Neural cell (in vitro differentiated cells): ENCODE results near the gene GPR146.

Experiments used
- EP300 ChIP-seq: fragments of 450-650 bp; conservative IDR thresholded peaks from 2 replicates; pipeline ENCODE4 v1.6.1; 2014; ENCODE audit warnings: antibody characterized with exemption, mild to moderate bottlenecking, moderate library complexity; ENCODE audit not compliant: poor library complexity, severe bottlenecking
- MXI1 ChIP-seq: fragments of 450-650 bp; conservative IDR thresholded peaks from 2 replicates; pipeline ENCODE4 v1.6.1; 2014; ENCODE audit warnings: antibody characterized with exemption, mild to moderate bottlenecking; ENCODE audit not compliant: poor library complexity, severe bottlenecking
- TF ChIP-seq, protein P1 (sequence below): fragments of 450-650 bp; IDR thresholded peaks from 2 replicates; pipeline ENCODE4 v1.5.1; 2014; ENCODE audit warnings: antibody characterized with exemption, mild to moderate bottlenecking, moderate library complexity; ENCODE audit not compliant: poor library complexity, severe bottlenecking

DNA sequence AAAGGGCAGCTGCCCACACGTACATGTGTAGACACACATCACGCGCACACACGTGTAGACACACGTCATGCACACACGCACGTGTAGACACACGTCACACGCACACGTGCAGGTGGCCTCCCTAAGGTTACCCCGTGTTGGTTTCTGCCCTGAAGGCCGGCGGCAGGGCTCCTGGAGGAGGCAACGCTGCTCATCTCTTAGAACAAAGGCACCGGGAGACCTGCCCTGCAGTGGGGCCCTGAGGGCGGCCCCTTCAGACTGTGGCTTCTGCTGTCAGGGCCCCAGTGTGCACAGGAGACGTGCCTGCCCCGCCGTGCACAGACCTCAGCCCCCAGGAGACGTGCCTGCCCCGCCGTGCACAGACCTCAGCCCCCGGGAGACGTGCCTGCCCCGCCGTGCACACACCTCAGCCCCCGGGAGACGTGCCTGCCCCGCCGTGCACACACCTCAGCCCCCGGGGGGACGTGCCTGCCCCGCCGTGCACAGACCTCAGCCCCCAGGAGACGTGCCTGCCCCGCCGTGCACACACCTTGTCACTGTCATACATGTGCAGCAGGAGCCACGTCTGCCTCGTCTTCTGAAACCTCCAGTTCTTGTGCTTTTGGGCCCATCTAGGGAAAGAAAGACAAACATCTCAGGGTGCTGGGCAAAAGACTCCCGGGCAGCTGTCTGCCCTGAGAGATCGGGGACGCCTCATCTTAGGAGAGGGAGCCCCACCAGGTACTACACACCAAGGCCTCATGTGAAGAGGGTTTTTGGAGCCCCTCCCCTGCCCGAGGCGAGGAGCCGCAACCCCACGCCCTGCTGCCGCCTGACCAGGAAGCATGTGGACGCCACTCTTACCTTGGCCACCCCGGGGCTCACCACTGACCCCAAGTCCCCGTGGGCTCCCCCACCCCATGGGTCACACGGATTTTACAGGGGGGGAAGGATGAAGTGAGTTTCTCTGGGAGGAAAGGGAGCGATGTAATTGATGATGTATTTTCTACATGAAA lies 44.1 kb upstream of the GPR146 start:
- no peak for TF ChIP-seq EP300
- TF ChIP-seq MXI1: no peak
- TF ChIP-seq, protein P1, sequence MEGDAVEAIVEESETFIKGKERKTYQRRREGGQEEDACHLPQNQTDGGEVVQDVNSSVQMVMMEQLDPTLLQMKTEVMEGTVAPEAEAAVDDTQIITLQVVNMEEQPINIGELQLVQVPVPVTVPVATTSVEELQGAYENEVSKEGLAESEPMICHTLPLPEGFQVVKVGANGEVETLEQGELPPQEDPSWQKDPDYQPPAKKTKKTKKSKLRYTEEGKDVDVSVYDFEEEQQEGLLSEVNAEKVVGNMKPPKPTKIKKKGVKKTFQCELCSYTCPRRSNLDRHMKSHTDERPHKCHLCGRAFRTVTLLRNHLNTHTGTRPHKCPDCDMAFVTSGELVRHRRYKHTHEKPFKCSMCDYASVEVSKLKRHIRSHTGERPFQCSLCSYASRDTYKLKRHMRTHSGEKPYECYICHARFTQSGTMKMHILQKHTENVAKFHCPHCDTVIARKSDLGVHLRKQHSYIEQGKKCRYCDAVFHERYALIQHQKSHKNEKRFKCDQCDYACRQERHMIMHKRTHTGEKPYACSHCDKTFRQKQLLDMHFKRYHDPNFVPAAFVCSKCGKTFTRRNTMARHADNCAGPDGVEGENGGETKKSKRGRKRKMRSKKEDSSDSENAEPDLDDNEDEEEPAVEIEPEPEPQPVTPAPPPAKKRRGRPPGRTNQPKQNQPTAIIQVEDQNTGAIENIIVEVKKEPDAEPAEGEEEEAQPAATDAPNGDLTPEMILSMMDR: no peak
